Gastroesophageal sphincter (tissue), 3 donors: ENCODE data around the gene EIF3F.

Source experiments
- CTCF ChIP-seq, 4 experiments: fragments of 200-600 bp in 2 of 4; fragments of 450-650 bp in 2 of 4; sonication (generic) in 1 of 4; IDR thresholded peaks; one replicate each; pipeline ENCODE4 v1.5.1; 2017 to 2019; ENCODE audit warnings: antibody characterized with exemption in 4 of 4, mild to moderate bottlenecking in 2 of 4, moderate library complexity in 2 of 4
- EP300 ChIP-seq: sonication (generic); formaldehyde crosslinking; IDR thresholded peaks from one replicate; pipeline ENCODE4 v1.6.1; 2017; ENCODE audit warnings: antibody characterized with exemption, mild to moderate bottlenecking
- POLR2A ChIP-seq, 2 donors: fragments of 450-650 bp; IDR thresholded peaks; one replicate each; pipeline ENCODE4 v1.6.1; 2017; ENCODE audit warnings: antibody characterized with exemption in 2 of 2, mild to moderate bottlenecking in 2 of 2, moderate library complexity in 1 of 2
- POLR2AphosphoS5 ChIP-seq: sonication (generic); formaldehyde crosslinking; IDR thresholded peaks from one replicate; pipeline ENCODE4 v1.6.1; 2017; ENCODE audit warnings: antibody characterized with exemption

GRCh38 chr11:8045839-8046238 is 58.7 kb downstream of the EIF3F start:
- TF ChIP-seq CTCF (IDR thresholded peaks at IDR 0.05) (no peak), EP300 (no peak), POLR2A (IDR thresholded peaks at IDR 0.05) (no peak), POLR2AphosphoS5 (no peak)
